ENCODE data around the gene GPC6.

- TF ChIP-seq CTCF (IDR thresholded peaks at IDR 0.05; ENCODE audit: low read depth, low read length) (no peak), EZH2phosphoT487 (IDR thresholded peaks at IDR 0.05; ENCODE audit: low read depth) (no peak)
These were observed 895.1 kb downstream of the GPC6 start for GRCh38 chr13:94121686-94122085.
